Bronchial epithelial cell (primary cell): ENCODE data around the gene NIM1K. TPM values are rescaled to one million over a fixed set of nuclear protein-coding genes. Genes with fewer than 3 reads are reported as not detected.
A peak's percentile ranks its signal among the peaks of the same experiment; 100 is the strongest.
"Not testable (repeated sequence)": the region's sequence is repeated elsewhere in the genome, so short reads cannot be mapped to it uniquely, and the experiment has no call there.

Source experiments
- DNase-seq: peaks from one replicate; pipeline ENCODE4 v3.0.0-alpha.2; 2010; ENCODE audit warnings: low read depth
- FAIRE-seq: peaks from 2 replicates; lab custom pipeline; 2011; peaks lifted over from hg19 to GRCh38; lab: Jason Lieb, UNC
- H3K27me3 ChIP-seq: 2 replicates; pipeline ENCODE4 v1.5.1; 2011; ENCODE audit warnings: low read length; ENCODE audit not compliant: control insufficient read depth, insufficient read depth
- H3K36me3 ChIP-seq: 2 replicates; pipeline ENCODE4 v1.5.1; 2011; ENCODE audit warnings: low read length; ENCODE audit not compliant: control insufficient read depth, insufficient read depth
- H3K4me3 ChIP-seq: 2 replicates; pipeline ENCODE4 v1.5.1; 2011; ENCODE audit warnings: mild to moderate bottlenecking, low read depth, low read length, control low read depth
- total RNA-seq: library from RNA; depleted of rRNA; stranded (reverse); fragments of >200 nt; gene quantifications from 2 replicates; pipeline ENCODE4 v1.2.1, GENCODE V29; 2014
- TF ChIP-seq, protein P1 (sequence below): IDR thresholded peaks from 2 replicates; pipeline ENCODE4 v1.5.1; 2011; ENCODE audit warnings: mild to moderate bottlenecking, moderate library complexity, low read length, control low read depth, inconsistent platforms; ENCODE audit not compliant: insufficient read depth, severe bottlenecking

NIM1K gene
- total RNA-seq, 1 donor from 2014 or later: not detected

DNA sequence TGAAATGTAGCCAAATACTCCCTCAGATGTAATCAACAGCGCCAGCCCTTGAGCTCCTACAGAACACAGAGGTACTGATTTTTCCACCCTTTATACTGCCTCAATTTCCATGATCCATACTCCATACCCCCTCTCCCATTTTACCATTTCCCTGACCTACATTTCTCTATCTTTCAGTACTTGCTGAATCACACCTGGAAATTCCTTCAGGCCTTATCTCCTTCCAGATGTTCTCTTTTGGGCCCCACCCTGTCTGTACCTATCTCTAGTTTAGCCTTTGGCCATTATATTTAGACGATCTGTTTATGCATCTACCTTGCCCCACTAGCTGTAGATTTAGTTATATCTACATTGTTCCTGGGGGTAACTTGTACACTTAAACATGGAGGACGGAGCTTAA is 5.5 kb downstream of the NIM1K start:
- Histone ChIP-seq H3K36me3 (no peaks in the 10 kb centered on the region), H3K27me3 (no peaks in the 10 kb centered on the region), H3K4me3 (no peak overlapping the region)
- DNase-seq (no peak), FAIRE-seq (no peak)
- TF ChIP-seq, protein P1, sequence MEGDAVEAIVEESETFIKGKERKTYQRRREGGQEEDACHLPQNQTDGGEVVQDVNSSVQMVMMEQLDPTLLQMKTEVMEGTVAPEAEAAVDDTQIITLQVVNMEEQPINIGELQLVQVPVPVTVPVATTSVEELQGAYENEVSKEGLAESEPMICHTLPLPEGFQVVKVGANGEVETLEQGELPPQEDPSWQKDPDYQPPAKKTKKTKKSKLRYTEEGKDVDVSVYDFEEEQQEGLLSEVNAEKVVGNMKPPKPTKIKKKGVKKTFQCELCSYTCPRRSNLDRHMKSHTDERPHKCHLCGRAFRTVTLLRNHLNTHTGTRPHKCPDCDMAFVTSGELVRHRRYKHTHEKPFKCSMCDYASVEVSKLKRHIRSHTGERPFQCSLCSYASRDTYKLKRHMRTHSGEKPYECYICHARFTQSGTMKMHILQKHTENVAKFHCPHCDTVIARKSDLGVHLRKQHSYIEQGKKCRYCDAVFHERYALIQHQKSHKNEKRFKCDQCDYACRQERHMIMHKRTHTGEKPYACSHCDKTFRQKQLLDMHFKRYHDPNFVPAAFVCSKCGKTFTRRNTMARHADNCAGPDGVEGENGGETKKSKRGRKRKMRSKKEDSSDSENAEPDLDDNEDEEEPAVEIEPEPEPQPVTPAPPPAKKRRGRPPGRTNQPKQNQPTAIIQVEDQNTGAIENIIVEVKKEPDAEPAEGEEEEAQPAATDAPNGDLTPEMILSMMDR: no peak

DNA sequence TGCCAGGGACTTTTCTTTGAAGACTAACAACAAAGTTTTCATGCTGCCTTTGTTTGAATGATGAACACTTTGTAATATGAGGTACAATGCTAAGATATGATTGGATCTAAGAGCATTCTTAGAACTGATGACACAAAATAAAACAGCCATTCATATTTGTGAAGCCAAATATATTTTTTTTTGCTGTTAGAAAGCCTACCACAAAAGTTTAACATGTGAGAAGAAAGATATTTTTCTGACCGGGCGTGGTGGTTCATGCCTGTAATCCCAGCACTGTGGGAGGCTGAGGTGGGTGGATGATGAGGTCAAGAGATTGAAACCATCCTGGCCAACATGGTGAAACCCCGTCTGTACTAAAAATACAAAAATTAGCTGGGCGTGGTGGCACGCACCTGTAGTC is 9.4 kb downstream of the NIM1K start:
- not testable (repeated sequence) for FAIRE-seq, DNase-seq, H3K36me3 ChIP-seq, H3K4me3 ChIP-seq, H3K27me3 ChIP-seq

DNA sequence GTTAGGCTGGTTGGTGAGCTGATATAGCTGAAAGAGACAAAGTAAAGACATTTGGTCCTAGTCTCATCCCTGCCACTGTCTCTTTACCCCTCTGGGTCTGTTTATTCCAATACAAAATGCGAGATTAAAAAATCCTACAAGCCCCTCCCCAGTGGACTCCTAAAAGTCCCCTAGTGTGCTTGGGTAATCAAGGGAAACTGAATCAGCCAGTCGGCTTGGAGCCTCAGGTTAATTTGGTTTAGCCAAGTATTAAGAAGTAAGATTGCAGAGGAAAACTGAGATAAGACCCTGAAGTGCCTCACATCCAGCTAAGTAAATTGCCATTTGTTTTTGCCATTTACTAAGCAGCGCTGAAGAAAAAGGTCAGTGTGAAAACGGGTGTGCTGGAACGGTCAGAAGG is 10.4 kb downstream of the NIM1K start:
- TF ChIP-seq, protein P1: no peak
- FAIRE-seq (no peak), DNase-seq (no peak)
- Histone ChIP-seq H3K4me3 (no peak overlapping the region), H3K36me3 (no peaks in the 10 kb centered on the region), H3K27me3 (no peaks in the 10 kb centered on the region)

DNA sequence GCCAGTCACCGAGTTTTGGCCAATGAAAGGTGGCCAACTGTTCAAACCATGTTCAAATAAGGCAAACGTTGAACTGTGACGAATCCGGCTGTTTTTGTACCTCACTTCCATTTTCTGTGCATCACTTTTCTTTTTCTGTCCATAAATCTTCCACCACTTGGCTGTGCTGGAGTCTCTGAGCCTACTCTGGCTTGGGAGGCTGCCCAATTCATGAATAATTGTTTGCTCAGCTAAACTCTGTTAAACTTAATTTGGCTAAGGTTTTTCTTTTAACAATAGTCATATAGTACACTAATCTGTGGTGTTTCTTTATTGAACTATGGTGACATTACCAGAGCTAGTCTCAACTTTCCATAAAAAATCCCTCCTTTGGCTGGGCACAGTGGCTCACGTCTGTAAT is 11.3 kb downstream of the NIM1K start:
- no peak overlapping the region for H3K4me3 ChIP-seq
- H3K36me3 ChIP-seq: no peaks in the 10 kb centered on the region
- no peaks in the 10 kb centered on the region for H3K27me3 ChIP-seq
- TF ChIP-seq, protein P1: no peak
- no peak for DNase-seq
- FAIRE-seq: no peak

DNA sequence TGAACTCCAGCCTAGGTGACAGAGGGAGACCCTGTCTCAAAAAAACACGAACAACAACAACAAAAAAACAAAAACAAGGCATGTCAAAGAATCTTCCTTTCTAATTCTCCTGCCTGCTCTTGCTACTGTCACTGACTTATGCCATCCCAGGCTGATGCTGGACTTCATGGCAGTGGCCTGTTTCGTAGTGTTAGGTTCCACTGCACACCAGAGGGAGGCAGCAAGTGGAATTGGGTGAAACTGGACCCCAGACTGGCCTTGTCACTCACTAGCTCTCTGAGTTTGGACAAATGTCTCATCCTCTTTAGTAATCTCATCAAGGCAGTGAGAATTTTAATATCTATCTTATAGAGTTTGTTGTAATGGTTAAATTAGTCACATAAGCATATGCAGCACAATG is 12.9 kb downstream of the NIM1K start:
- TF ChIP-seq, protein P1: no peak
- no peak for DNase-seq
- FAIRE-seq: no peak

DNA sequence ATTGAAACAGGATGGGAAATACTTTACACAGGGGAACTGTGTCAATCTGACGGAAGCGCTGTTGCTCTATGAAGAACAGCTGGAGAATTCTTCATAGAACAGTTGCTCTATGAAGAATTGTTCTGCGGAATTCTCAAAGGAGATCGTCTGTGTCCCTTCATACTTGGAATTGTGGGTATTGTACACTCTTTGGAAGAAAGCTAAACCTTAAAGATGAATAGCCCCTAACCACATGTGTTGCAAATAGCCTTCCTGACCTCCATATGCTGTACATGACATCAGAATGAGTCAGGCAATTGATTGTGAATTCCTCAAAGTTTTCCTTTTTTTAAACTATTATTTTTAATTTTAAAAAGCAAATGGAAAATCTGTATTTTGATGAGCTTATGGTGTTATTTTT is 15.6 kb downstream of the NIM1K start:
- FAIRE-seq: no peak

More for the DNA sequence above, 12.9 kb downstream of the NIM1K start:
- Histone ChIP-seq H3K36me3 (no peaks in the 10 kb centered on the region), H3K4me3 (no peak overlapping the region), H3K27me3 (no peaks in the 10 kb centered on the region)

More for the DNA sequence above, 15.6 kb downstream of the NIM1K start:
- TF ChIP-seq, protein P1: no peak
- peak; percentile 27 for DNase-seq
- Histone ChIP-seq H3K27me3 (no peaks in the 10 kb centered on the region), H3K36me3 (no peaks in the 10 kb centered on the region), H3K4me3 (no peak overlapping the region)
